Chondrocyte (in vitro differentiated cells): ENCODE measurements around the gene ITPR3. TPM values are rescaled to one million over a fixed set of nuclear protein-coding genes. Genes with fewer than 3 reads are reported as not detected.

ENCODE experiments used
- DNase-seq: peaks from one replicate; pipeline ENCODE4 v3.0.0; 2021; ENCODE audit warnings: mixed read lengths, low spot score
- H3K27ac Mint-ChIP-seq: one replicate; pipeline ENCODE4 v1.8.0; 2021; ENCODE audit warnings: mild to moderate bottlenecking, moderate library complexity, mixed read lengths; ENCODE audit not compliant: unreplicated experiment
- H3K27me3 Mint-ChIP-seq: 2 replicates; pipeline ENCODE4 v1.8.0; 2021; ENCODE audit warnings: low read depth, mixed read lengths
- H3K36me3 Mint-ChIP-seq: 2 replicates; pipeline ENCODE4 v1.8.0; 2021; ENCODE audit warnings: low read depth, mixed read lengths
- H3K4me1 Mint-ChIP-seq: 2 replicates; pipeline ENCODE4 v1.8.0; 2021; ENCODE audit warnings: low read depth, mild to moderate bottlenecking, mixed read lengths
- H3K4me3 Mint-ChIP-seq: one replicate; pipeline ENCODE4 v1.8.0; 2021; ENCODE audit warnings: mild to moderate bottlenecking, moderate library complexity, mixed read lengths; ENCODE audit not compliant: unreplicated experiment
- H3K9me3 Mint-ChIP-seq: 2 replicates; pipeline ENCODE4 v1.8.0; 2021; ENCODE audit warnings: low read depth, mixed read lengths
- CTCF ChIP-seq: fragments of 200-600 bp; sonication (generic); IDR thresholded peaks from 2 replicates; pipeline ENCODE4 v1.5.0; 2021; ENCODE audit warnings: antibody characterized with exemption, mild to moderate bottlenecking, moderate library complexity
- total RNA-seq: library from RNA; stranded (reverse); gene quantifications from 3 replicates; pipeline ENCODE4 v1.2.1, GENCODE V29; 2021

ITPR3 gene
- total RNA-seq, 1 donor from 2014 or later = 10.0 TPM

DNA sequence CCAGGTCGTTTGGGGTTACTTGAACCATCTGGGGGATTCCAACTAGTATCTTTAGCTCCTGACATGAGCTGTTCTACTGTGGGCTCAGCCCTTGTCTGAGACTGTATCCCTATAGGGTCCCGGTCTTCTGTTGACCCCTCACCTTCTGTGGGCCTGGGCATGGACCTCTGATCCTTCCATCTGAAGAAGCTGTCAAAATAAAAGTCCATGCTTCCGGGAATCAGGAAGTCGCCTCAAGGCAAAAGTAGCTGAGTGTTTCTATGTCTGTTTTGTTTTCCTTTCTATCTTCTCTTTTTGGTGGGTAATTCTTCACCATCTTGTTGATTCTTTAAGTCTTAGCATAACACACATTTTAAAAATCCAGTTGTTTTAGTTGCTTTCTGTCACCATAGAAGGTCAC, 30.3 kb downstream of the ITPR3 start:
- no peak for TF ChIP-seq CTCF
- DNase-seq = no peak
- no peaks in the 10 kb centered on the region for H3K9me3 Mint-ChIP-seq
- peaks cover 1% of the 10 kb centered on the region for H3K36me3 Mint-ChIP-seq
- peaks cover 5% of the 10 kb centered on the region for H3K4me1 Mint-ChIP-seq
- H3K27ac Mint-ChIP-seq = no peak overlapping the region
- H3K4me3 Mint-ChIP-seq = no peak overlapping the region
- no peaks in the 10 kb centered on the region for H3K27me3 Mint-ChIP-seq

DNA sequence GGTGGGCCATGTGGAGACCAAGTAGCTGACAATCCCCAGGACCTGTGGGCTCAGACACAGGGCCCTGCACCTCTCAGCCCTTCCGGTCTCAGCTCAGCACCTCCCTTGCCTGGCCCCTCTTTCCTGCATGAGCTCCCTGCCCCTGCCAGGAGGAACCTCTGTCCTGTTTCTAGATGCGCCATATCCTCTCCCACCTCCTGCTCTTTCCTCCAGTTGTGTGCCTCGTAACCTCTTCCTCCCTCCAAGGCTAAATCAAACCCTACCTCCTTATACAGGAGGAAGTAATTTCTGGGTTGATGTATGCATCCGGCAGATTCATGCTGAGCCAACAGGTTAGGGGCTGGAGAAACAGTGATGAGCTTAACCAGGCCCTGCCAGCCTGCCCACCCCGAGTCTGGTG, 30.9 kb downstream of the ITPR3 start:
- H3K27me3 Mint-ChIP-seq = no peaks in the 10 kb centered on the region
- TF ChIP-seq CTCF = no peak

GRCh38 chr6:33654831-33655554, 33.9 kb downstream of the ITPR3 start:
- Mint-ChIP-seq H3K4me1 (peaks cover 5% of the 10 kb centered on the region), H3K4me3 (no peak overlapping the region), H3K9me3 (no peaks in the 10 kb centered on the region), H3K36me3 (no peaks in the 10 kb centered on the region), H3K27ac (no peak overlapping the region), H3K27me3 (no peaks in the 10 kb centered on the region)
- no peak for DNase-seq
- no peak for TF ChIP-seq CTCF

More for the DNA sequence above, 30.9 kb downstream of the ITPR3 start:
- H3K27ac Mint-ChIP-seq = no peak overlapping the region
- DNase-seq = no peak
- no peak overlapping the region for H3K4me3 Mint-ChIP-seq
- peaks cover 5% of the 10 kb centered on the region for H3K4me1 Mint-ChIP-seq
- no peaks in the 10 kb centered on the region for H3K9me3 Mint-ChIP-seq
- peaks cover 1% of the 10 kb centered on the region for H3K36me3 Mint-ChIP-seq

GRCh38 chr6:33656844-33657243, 35.7 kb downstream of the ITPR3 start:
- H3K27me3 Mint-ChIP-seq = no peaks in the 10 kb centered on the region
- no peak overlapping the region for H3K27ac Mint-ChIP-seq
- no peaks in the 10 kb centered on the region for H3K36me3 Mint-ChIP-seq
- no peaks in the 10 kb centered on the region for H3K9me3 Mint-ChIP-seq
- peaks cover 3% of the 10 kb centered on the region for H3K4me1 Mint-ChIP-seq
- no peak for DNase-seq
- no peak overlapping the region for H3K4me3 Mint-ChIP-seq
- no peak for TF ChIP-seq CTCF

- no peak for DNase-seq
- Mint-ChIP-seq H3K27ac (no peak overlapping the region), H3K27me3 (no peaks in the 10 kb centered on the region), H3K4me3 (no peak overlapping the region), H3K4me1 (peaks cover 3% of the 10 kb centered on the region), H3K9me3 (no peaks in the 10 kb centered on the region), H3K36me3 (no peaks in the 10 kb centered on the region)
- TF ChIP-seq CTCF = no peak
Measured at GRCh38 chr6:33658982-33659689, 38.0 kb downstream of the ITPR3 start.
